ENCODE measurements around the gene LTF.

LTF gene

GRCh38 chr3:46386205-46386604 lies 78.5 kb downstream of the LTF start:
- Histone ChIP-seq H2AFZ (ENCODE audit: low read depth, low read length) (no peak overlapping the region), H3K27ac (ENCODE audit: low read length) (no peak overlapping the region), H3K4me1 (ENCODE audit: low read length) (peaks cover 18% of the 10 kb centered on the region), H3K4me2 (ENCODE audit: low read length) (no peak overlapping the region), H3K36me3 (replicated peaks; ENCODE audit: low read depth, low read length) (no peaks in the 10 kb centered on the region), H3K4me3 (ENCODE audit: low read length) (no peak overlapping the region), H3K9me3 (ENCODE audit: insufficient read depth, low read length) (no peaks in the 10 kb centered on the region), H3K79me2 (ENCODE audit: low read length) (no peaks in the 10 kb centered on the region), H3K27me3 (ENCODE audit: low read depth, low read length) (peaks cover 9% of the 10 kb centered on the region; the same call in 1 of the 2 replicates), H4K20me1 (ENCODE audit: insufficient read depth, low read length) (no peaks in the 10 kb centered on the region), H3K9ac (ENCODE audit: low read length) (no peak overlapping the region)
- TF ChIP-seq EZH2phosphoT487 (IDR thresholded peaks at IDR 0.05; ENCODE audit: low read depth) (no peak), CTCF (IDR thresholded peaks at IDR 0.05; ENCODE audit: low read depth, low read length) (no peak)

All from OCI-LY3 (cell line).